Islet precursor cell (in vitro differentiated cells): ENCODE measurements around the gene VEGFB.
"Not testable (repeated sequence)": the region's sequence is repeated elsewhere in the genome, so short reads cannot be mapped to it uniquely, and the experiment has no call there.

Source experiments
- DNase-seq: peaks from one replicate; pipeline ENCODE4 v3.0.0-alpha.2; 2018

Gene VEGFB

DNA sequence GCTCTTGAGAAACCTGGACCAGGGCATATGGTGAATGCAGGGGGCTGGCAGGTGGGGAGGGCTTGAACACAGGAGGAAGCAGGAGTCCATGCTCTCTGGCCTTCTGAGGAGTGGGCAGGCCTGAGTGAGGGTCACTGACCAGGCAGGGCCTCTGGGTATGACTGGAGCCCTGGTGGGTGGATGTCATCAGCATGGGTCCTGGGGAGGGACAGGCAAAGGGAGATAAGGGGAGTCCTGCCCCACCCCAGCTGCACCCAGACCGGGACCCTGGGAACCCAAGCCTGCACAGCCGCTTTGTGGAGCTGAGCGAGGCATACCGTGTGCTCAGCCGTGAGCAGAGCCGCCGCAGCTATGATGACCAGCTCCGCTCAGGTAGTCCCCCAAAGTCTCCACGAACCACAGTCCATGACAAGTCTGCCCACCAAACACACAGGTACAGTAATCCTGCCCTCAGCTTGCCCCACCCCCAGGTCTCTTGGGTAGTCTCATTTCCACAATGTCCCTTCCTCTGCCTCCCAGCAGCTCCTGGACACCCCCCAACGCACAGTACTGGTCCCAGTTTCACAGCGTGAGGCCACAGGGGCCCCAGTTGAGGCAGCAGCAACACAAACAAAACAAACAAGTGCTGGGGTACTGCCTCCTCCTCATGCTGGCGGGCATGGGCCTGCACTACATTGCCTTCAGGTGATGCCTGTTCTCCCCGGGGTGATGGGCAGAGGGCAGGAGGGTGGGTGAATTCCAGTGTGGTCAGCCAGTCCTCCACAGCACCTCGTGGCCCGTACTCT, 2.0 kb upstream of the VEGFB start:
- no peak for DNase-seq

- no peak for DNase-seq
These were observed 1.4 kb upstream of the VEGFB start for GRCh38 chr11:64232967-64233315.

GRCh38 chr11:64234647-64235379, 429 bp downstream of the VEGFB start:
- DNase-seq, result no peak

DNA sequence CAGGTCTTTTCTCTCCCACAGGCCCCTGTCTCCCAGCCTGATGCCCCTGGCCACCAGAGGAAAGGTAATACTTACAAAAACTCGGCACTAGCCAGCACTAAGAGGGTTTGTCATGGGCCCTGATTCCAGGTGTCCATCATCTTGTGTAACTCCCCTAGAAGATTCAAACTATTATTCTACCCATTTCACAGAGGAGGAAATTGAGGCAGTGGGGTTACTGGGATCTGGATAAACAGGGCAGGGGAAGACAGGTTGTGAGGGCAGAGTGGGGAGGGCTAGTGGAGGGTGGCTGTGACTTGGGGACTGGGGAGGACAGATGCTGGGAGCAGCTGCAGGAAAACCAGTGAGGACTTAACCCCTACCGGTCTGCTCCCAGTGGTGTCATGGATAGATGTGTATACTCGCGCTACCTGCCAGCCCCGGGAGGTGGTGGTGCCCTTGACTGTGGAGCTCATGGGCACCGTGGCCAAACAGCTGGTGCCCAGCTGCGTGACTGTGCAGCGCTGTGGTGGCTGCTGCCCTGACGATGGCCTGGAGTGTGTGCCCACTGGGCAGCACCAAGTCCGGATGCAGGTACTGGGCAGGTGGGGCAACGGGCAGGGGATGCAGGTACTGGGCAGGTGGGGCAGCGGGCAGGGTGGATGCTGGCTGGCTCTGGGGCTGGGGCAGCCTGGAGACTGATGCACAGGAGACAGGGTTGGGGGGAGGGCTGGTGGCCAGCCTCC, 1.2 kb downstream of the VEGFB start:
- DNase-seq, result no peak

- no peak for DNase-seq
These were observed 3.1 kb downstream of the VEGFB start for GRCh38 chr11:64237484-64237951.

GRCh38 chr11:64238076-64238475, 3.7 kb downstream of the VEGFB start:
- DNase-seq, result no peak

GRCh38 chr11:64238999-64239398, 4.6 kb downstream of the VEGFB start:
- no peak for DNase-seq

GRCh38 chr11:64239662-64240434, 5.5 kb downstream of the VEGFB start:
- DNase-seq, result no peak

- DNase-seq, result peak; percentile 99
These were observed 6.3 kb downstream of the VEGFB start, which contains the start of gene FKBP2 for GRCh38 chr11:64240435-64241240. FKBP2 (plus strand) TSS chr11:64241095; CDS start chr11:64242388, 1,293 bp downstream.

GRCh38 chr11:64241241-64241490, 6.8 kb downstream of the VEGFB start:
- peak; percentile 100 for DNase-seq

DNA sequence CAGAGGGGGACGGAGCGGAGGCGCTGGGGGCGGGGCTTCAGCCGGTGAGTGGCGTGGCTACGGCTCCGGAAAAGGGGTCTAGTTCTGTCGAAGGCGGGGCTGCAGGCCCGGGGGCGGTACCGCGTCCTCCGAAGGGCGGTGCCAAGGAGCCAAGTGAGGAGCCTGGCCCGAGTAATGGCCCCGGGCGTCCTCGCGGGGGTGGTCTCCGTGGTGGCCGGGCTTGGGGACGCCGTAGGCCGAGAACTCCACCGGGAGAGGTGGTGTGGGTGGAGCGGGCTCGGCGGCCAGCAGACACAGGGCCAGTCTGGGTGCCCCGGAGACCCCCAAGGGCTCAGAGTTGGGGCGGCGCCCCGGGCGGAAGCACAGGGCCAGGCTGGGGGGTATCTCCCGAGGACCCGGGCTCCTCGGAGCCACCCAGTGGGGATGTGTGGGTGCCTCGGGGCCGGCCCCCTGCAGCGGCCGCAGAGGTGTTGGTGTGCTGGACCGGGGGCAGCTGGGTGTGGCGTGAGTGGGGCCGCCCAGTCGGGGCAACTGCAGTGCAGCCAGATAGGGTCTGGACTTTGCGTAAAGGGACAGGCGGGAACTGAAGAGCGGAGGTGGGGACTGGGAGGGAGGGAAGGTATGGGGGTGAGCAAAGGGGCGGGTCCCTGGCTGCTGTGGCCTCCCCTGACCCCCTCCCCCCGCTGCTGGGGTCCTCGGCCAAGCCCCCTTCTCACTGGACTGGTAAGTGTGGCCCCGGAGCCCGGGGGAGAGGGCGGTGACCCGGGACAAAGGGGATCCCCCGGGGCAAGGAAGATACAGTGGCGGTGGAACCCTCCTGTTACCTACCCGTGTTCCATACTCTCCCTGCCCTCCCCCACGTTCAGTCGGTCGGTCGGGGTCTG, 7.3 kb downstream of the VEGFB start:
- peak; percentile 79 for DNase-seq

- no peak for DNase-seq
These were observed 9.0 kb downstream of the VEGFB start for GRCh38 chr11:64243236-64243854.

GRCh38 chr11:64244107-64244506, 9.7 kb downstream of the VEGFB start:
- no peak for DNase-seq

GRCh38 chr11:64244966-64245365, 10.6 kb downstream of the VEGFB start:
- DNase-seq, result no peak

GRCh38 chr11:64245401-64245796, 11.0 kb downstream of the VEGFB start:
- no peak for DNase-seq

GRCh38 chr11:64245797-64246620, 11.6 kb downstream of the VEGFB start:
- DNase-seq, result peak; percentile 98

GRCh38 chr11:64246621-64246870, 12.2 kb downstream of the VEGFB start:
- DNase-seq, result not testable (repeated sequence)

DNA sequence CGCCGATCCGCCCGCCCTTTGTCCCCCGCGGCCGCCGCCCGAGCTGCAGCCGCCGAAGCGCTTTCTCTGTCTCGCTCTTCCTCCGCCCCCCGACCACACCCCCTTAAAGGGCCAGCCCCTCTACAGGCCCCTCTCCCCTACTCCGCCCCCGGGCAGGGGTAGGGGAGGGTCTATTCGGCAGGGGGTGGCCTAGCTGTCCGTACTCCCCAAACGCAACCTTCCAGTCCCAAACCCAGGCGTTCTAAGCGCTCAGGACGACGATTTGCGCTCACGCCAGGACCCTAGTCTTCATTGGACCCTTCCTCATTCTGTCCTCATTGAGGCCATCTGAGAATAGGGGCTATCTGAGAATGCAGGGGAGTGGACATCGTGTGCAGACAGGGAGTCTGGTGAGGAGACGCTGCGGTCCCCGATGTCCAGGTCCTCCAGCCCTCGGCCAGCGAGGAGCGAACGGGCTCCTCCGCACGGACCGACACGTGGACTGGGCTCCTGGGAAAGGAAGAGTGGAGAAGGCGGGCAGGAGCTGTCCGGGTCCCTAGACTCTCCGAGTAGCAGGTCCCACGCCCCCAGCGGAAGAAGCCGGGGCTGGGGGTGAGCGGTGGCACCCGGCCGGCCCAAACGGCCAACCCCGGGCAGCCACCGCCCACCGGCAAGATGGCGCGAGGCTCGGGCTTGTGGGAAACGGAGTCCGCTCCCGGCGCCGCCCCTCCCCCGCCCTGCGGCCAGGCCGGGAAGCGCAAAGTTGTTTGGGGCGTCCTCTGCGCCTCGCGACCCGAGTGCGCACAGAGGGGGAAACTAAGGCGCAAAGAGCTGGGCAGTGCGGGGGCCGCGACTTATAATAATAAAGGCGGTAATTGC, 12.7 kb downstream of the VEGFB start, which contains the start of gene PPP1R14B:
Gene PPP1R14B, minus strand, starts transcription at position 73 of the 858 bp plus-strand sequence. CDS start 270 bp downstream, outside the sequence.
- DNase-seq, result peak; percentile 95
